Middle frontal gyrus (tissue), 1 donor: ENCODE measurements around the gene ERVFRD-1.
"Not testable (repeated sequence)": the region's sequence is repeated elsewhere in the genome, so short reads cannot be mapped to it uniquely, and the experiment has no call there.

Source experiments
- DNase-seq: peaks from one replicate; pipeline ENCODE4 v3.0.0-alpha.2; 2015; ENCODE audit warnings: low spot score; ENCODE audit errors: extremely low spot score

Gene ERVFRD-1

GRCh38 chr6:11091141-11091540 lies 20.4 kb downstream of the ERVFRD-1 start:
- DNase-seq = not testable (repeated sequence)

DNA sequence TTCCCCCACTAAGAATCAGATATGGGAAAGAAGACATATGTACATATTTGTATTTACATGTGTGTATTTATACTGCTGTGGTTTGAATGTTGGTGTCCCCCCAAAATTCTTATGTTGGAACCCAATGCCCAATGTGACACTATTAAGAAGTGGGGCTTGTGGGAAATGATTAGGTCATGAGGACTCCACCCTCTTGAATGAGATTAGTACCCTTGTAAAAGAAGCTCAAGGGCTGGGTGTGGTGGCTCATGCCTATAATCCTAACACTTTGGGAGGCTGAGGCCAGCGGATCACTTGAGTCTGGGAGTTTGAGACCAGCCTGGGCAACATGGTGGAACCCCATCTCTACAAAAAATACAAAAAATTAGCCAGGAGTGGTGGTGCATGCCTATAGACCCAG lies 21.8 kb downstream of the ERVFRD-1 start:
- DNase-seq = no peak

DNA sequence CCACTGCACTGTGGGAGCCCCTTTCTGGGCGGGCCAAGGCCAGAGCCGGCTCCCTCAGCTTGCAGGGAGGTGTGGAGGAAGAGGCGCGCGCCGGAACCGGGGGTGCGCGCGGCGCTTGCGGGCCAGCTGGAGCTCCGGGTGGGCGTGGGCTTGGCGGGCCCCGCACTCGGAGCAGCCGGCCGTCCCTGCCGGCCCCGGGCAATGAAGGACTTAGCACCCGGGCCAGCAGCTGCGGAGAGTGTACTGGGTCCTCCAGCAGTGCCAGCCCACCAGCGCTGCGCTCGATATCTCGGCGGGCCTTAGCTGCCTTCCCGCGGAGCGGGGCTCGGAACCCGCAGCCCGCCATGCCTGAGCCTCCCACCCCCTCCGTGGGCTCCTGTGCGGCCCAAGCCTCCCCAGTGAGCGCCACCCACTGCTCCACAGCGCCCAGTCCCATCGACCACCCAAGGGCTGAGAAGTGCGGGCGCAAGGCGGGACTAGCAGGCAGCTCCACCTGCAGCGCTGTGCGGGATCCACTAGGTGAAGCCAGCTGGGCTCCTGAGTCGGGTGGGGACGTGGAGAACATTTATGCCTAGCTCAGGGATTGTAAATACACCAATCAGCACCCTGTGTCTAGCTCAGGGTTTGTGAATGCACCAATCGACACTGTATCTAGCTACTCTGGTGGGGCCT lies 24.2 kb downstream of the ERVFRD-1 start:
- not testable (repeated sequence) for DNase-seq

GRCh38 chr6:11085758-11086435 lies 25.6 kb downstream of the ERVFRD-1 start:
- DNase-seq = no peak

GRCh38 chr6:11083956-11084355 lies 27.6 kb downstream of the ERVFRD-1 start:
- DNase-seq = no peak

GRCh38 chr6:11083491-11083890 lies 28.0 kb downstream of the ERVFRD-1 start:
- no peak for DNase-seq

DNA sequence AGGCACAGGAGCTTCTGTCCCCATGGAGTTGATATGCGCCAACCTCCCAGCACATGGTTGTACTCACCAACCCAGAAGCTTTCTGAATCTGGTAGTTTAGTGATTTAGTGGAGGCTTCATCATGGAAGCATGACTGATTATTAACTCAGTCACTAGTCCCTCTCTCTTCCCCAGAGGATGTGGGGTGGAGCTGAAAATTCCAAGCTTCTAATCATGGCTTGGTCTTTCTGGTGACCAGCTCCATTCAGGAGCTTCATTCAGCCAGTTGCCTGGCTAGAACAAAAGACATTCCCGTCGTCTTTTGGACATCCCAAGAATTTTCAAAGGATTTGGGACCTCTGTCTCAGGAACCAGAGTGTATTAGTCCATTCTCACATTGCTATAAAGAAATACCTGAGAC lies 31.2 kb downstream of the ERVFRD-1 start:
- DNase-seq = no peak

- DNase-seq = no peak
These were observed 33.3 kb downstream of the ERVFRD-1 start for GRCh38 chr6:11078266-11078665.

- no peak for DNase-seq
These were observed 35.0 kb downstream of the ERVFRD-1 start for GRCh38 chr6:11076540-11076939.

DNA sequence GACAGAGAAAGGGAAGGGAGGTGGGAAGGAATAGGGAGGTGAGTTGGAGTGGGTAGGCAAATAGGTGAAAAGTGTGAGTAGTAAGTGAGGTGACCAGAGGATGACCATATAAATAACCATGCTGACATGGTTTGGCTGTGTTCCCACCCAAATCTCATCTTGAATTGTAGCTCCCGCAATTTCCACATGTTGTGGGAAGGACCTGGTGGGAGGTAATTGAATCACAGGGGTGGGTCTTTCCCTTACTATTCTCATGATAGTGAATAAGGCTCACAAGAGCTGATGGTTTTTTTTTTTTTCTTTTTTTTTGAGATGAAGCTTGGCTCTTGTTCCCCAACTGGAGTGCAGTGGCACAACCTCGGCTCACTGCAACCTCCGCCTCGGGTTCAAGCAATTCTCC lies 39.4 kb downstream of the ERVFRD-1 start:
- DNase-seq = no peak

DNA sequence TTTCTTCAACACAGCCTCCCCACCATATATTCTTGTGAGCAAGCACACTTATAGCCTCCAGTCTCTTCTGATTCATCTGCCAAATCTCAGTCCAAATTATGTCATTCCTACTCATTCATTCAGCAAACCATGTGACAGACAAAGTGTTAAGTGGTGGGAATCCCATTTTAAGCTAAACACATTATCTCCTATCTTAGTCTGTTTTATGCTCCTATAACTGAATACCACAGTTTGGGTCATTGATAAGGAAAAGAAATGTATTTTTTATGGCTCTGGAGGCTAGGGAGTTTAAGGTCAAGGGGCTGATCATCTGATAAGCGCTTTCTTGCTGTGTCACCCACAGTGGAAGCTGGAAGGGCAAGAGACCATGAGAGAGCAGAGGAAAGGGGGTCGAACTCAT lies 41.8 kb downstream of the ERVFRD-1 start:
- DNase-seq = no peak

GRCh38 chr6:11067348-11067747 lies 44.2 kb downstream of the ERVFRD-1 start:
- no peak for DNase-seq

- DNase-seq = no peak
These were observed 44.8 kb downstream of the ERVFRD-1 start for GRCh38 chr6:11066505-11067347.

- no peak for DNase-seq
These were observed 45.9 kb downstream of the ERVFRD-1 start for GRCh38 chr6:11065436-11066202.

DNA sequence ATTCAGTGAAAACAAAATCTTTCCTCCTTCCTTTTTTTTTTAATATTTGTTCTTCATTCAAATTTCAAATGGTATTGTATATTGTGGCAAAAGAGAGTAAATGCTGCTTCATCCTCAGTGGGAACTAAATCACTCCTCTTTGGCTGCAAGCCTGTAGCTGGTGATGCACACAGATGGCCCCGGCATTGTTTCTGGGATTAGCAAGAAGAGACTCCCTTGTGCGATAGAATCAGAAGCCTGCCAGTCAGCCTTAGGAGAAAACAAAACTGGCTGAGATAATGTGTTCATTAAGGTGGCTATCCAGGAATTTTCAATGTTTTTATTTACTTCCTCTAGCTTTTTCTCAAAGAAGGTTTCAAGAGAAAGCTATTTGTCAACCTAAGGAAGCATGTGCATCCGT lies 46.7 kb downstream of the ERVFRD-1 start:
- DNase-seq = no peak

DNA sequence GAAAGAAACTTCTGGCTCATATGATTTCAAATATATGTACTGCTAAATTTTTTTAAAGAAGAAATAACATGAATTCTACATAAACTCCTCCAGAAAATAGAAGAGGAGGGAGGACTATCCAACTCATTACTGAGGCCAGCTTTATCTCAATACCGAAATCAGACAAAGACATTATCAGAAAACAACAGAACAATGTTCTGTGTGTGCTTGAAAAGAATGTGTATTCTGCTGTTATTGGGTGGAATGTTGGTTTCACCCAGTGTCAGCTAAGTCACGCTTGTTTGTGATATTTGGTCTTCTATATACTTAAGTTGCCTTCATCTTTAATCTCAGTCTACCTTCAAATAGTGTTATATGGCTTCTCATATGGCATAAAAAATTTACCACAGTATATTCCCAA lies 48.8 kb downstream of the ERVFRD-1 start:
- no peak for DNase-seq

DNA sequence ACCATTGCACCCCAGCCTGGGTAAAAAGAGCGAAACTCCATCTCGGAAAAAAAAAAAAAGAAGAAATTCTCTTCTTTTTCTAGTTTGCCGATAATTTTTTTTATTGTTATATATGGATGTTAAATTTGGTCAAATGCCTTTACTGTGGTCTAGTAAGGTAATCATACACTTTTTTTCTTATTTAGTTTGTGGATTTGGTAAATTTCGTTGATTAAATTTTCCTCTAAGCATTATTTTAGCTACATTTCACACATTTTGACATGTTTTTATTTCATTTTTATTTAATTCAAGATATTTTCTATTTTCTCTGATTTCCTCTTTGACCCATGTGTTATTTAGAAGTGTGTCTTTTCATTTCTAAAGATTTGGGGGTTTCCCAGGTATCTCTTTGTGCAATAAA lies 49.4 kb downstream of the ERVFRD-1 start:
- no peak for DNase-seq

DNA sequence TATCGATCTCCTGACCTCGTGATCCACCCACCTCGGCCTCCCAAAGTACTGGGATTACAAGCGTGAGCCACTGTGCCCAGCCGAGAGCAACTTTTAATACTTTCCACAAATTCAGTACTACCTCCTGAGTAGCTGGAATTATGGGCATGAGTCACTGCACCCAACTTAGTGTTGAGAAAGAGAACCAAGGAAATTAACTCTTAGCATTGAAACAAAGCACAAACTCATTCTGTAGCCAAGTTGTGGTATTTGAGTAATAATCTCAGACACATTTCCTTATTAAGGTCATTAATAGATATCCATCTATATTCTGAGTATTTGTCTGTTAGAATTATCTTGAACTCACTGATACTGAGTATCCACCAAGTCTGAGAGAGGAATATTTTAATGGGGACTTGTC lies 53.1 kb downstream of the ERVFRD-1 start:
- DNase-seq = no peak

- no peak for DNase-seq
These were observed 54.7 kb downstream of the ERVFRD-1 start for GRCh38 chr6:11056871-11057270.

- no peak for DNase-seq
These were observed 56.3 kb downstream of the ERVFRD-1 start for GRCh38 chr6:11055127-11055627.

DNA sequence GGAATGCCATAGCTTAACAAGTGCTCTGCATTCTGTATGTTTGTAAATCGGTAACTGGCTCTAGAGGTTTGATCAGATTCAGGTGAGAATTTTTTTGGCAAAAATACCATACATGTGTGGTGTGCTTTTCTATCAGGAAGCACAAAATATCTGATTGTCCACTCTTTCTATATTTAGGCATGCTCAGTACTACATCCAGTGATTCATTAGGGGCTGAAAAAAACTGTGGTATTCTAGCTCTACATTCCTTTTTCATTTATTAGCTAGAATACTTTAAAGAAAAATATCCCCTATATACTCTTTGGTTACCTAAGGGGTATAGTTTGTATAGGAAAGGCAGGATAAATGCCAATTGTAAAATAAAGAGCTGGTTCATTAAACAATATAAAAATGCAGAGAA lies 56.8 kb downstream of the ERVFRD-1 start:
- DNase-seq = no peak
